Measurements from ENCODE around the gene IFT172.
"Not testable (repeated sequence)": the region's sequence is repeated elsewhere in the genome, so short reads cannot be mapped to it uniquely, and the experiment has no call there.

Gene IFT172

DNA sequence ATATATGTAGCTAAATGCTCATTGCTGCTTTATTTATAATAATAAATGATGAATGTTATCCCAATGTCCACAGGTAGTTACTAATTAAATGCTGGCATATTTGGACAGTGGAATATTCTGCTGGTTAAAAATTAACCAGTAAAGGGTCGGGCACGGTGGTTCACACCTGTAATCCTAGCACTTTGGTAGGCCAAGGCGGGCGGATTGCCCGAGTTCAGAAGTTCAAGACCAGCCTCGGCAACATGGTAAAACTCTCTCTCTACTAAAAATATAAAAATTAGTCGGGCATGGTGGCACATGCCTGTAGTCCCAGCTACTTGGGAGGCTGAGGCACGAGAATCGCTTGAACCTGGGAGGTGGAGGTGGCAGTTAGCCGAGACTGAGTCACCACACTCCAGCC lies 64.5 kb downstream of the IFT172 start:
- not testable (repeated sequence) for DNase-seq

DNA sequence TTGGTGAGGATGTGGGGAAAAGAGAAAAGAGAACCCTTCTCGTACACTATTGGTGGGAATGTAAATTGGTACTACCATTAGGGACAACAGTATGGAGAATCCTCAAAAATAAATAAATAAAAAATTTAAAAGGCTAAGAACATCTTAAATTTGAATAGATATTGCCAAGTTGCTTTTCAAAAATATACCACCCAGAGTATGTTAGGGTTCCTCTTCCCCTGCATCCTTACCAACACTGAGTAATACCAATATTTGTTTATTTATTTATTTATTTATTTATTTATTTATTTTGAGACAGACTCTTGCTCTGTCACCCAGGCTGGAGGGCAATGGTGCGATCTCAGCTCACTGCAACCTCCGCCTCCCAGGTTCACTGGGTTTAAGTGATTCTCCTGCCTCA lies 66.6 kb downstream of the IFT172 start:
- DNase-seq = no peak

DNA sequence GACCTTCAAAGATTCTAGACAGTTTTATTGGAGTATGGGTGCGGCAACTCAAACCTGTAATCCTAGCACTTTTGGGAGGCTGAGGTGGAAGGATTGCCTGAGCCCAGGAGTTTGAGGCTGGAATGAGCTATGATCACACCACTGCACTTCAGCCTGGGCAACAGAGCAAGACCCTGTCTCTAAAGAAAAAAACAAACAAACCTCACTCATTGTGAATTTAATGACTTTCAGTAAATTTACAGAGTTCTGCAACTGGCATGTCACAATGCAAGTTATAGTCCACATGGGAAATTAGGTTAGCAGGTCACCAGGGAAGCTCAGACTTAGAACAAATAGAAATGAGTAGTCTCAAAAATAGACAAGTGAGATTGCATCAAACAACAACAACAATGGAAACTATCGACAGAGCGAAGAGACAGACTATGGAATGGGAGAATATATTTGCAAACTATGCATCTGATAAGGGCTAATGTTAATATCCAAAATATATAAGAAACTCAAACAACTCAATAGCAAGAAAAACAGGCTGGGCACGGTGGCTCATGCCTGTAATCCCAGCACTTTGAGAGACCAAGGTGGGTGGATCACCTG lies 67.8 kb downstream of the IFT172 start:
- DNase-seq = no peak

DNA sequence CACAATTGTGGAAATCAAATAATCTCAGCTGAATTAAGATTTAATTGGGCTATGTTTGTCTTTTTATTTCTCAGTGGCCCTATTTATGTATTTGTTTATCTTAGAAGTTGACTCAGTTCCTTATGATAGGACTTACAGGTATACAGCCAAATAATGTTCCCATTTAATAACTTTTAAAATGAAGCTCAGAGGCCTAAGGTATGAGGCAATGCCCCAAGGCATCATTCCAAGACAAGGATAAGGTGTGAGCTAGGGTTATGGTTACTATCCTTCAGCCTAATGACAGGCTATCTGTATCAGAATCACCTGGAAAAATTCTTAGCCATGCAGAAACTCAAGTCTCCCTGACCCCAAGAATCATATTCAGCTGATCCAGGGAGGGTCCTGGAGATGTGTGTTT lies 68.5 kb downstream of the IFT172 start:
- DNase-seq = no peak

DNA sequence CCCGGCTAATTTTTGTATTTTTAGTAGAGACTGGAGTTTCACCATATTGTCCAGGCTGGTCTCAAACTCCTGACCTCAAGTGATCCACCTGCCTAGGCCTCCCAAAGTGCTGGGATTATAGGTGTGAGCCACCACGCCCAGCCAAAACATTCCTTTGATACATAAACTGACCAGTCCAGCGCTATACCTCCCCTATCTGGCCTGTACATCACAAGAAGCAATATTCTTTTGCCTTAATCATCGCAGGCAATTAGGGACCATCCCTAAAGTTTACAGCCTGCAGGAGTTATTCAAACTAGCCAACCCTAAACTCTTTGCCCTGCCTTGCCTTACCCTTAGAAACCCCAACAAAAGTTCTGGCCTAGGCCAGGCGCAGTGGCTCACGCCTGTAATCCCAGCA lies 73.4 kb downstream of the IFT172 start:
- DNase-seq = no peak

DNA sequence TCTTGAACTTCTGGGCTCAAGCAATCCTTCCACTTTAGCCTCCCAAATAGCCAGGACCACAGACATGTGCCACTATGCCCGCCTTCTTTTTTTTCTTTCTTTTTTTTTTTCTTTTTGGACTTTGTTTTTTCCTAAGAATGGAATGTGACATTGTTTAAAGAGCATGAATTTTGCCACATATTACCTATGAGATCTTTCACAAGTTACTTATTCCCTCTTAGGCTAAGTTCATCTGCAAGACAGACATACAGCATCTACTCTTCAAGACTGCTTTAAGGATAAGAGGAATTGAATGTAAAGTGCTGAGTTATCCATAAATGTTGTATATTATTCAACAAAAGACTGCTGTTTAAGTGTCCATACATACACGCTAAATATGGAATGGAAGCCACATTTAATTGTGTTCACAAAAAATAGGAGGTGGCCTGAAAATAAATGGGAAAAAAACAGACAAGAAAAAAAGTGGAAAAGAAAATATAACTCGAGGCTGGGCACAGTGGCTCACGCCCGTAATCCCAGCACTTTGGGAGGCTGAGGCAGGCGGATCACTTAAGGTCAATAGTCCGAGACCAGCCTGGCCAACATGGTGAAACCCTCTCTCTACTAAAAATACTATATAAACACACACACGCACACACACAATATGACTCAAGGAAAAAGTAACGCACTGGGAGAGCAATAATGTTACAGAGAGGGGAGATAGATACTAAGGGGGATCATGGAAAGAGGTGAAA lies 77.0 kb downstream of the IFT172 start:
- no peak for DNase-seq

DNA sequence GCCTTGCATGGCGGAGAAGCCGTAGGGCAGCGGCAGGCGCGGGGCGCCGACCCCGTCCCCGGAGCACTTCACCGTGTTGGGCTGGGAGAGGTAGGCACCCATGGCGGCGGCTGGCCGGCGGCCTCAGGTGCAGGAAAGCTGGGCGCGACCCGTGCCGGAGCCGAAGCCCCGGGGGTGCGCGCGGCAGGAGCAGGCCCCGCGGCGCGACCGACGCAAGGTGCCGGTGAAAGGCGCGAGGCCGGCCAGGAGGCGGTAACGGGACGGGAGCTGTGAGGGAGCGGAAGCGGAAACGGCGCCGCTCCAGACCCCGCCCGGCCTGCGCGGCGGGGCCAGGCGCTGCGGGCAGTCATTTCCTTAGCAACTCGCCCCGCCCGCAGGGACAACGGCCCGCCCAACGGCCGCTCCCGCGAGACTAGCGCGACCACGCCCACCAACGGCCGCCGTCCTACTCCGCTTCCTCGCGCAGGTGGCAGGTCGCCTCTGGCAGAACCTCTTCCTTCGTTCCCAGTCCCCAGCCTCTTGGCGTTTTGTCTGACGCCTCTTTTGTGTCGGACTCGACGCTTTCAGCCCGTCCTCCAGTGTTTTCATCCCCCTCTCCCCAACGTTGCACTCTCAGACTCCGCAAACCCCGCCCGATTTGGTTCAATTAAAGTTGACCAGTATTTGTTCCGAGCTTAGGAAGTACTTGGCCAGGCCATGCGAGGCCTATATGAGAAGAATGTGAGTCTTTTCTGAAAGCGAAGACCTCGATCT lies 80.0 kb downstream of the IFT172 start, which contains the start of gene PPM1G:
Gene PPM1G, minus strand, starts transcription at position 271 of the 753 bp plus-strand sequence. Its CDS starts 169 bp downstream, at position 102.
- peak; percentile 95 for DNase-seq

DNA sequence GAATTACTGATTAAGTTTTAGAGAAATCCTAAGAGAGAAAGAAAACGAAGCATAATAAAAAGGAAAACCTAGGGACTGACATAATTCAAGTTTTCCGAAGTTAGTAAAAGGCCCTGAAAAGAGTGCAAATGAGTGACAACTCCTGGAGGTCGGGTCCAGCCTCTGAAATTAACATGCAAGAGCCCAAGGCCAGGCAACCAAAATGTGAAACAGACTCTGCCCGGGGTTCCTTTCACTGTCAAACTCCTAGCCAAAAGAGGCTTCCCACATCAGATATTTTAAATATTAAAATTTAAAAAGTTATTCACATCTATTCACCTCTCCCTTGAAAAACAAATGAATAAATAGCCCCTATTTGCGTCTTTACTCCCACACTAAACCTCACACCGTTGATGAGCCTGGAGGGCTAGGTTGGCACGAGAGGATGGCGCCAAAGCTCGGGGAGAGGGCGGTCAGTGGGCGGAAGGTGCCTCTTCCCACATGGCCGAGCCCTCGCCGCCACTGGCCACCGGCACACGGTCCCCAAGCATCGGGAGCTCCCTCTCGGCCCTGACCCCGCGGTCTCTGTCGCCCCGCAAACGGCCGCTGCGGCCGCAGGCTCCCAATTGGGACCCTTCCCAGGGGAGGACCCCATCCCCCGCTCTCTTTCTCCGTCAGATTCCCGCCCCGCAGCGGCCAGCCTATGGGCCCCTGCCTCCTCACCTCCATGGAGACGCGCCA lies 80.8 kb downstream of the IFT172 start:
- DNase-seq = no peak

DNA sequence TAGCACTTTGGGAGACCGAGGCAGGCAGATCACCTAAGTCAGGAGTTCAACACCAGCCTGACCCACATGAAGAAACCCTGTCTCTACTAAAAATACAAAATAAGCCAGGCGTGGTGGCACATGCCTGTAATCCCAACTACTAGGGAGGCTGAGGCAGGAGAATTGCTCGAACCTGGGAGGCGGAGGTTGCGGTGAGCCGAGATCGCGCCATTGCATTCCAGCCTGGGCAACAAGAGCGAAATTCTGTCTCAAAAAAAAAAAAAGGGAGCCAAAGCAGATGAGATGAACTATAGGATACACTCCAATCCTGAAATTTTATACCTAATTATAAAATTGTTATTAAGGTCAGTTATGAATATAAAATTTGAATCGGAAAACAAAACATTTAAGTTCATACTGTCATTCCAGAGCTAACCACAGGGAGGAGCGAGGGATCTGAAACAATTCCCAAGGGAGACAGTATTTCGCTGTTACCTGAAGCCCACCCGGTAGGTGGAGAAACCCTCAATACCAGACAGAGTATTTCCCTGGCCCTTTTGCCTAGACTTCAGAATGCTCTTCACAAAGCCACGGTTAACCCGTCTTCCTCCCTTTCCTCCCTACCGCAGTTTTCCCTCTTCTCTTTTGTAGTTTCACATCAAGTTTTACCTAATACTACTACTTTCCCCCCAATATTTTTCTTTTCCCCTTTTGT lies 81.6 kb downstream of the IFT172 start:
- DNase-seq = peak; percentile 47

DNA sequence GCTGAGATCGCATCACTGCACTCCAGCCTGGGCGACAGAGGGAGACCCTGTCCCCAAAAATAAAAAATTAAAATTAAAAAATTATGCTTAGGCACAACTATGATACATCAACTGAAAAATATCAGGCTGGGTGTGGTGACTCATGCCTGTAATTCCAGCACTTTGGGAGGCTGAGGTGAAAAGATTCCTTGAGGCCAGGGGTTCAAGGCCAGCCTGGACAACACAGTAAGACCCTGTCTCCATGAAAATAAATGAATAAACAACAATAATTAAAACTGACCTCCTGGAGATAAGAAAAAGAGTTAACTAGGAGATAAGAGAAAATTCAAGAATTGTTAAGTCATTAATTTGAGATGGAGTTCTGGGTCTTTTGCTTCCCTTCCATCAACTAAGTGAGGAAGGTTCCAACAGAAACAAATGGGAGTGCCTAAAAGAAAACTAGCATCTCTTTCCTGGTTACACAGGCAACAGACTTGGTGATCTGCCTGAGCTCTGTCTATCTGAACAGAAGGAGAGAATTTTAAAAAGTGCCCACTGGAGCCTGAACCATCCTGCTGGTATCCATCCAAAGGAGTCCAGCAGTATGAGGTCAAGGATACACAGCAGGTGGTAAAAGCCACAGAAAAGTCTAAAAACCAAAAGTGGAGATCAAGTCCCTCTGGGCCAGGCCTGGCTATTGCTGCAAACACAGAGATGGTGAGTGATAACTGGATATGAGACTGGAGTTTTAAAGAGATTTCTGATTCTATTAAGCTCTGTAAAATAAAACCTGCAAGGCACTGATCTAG lies 89.0 kb downstream of the IFT172 start:
- no peak for DNase-seq

DNA sequence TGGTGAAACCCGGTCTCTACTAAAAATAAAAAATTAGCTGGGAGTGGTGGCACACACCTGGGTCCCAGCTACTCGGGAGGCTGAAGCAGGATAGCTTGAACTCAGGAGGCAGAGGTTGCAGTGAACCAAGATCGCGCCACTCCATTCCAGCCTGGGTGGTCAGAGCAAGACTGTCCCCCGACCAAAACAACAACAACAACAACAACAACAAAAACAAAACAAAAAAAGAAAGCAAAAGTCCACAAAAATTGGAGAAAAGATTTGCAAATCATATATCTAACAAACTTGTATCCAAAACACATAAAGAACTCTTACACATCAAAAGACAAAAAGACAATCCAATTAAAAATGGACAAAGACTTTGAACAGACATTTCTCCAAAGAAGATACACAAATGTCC lies 90.6 kb downstream of the IFT172 start:
- DNase-seq = no peak
